Thymus (tissue), 11 donors: ENCODE measurements around the gene IQCK. TPM values are rescaled to one million over a fixed set of nuclear protein-coding genes. Genes with fewer than 3 reads are reported as not detected.

Source experiments
- DNase-seq, 9 donors: peaks; one replicate each; pipeline ENCODE4 v3.0.0-alpha.2; 2013; ENCODE audit warnings: low spot score in 9 of 9, low read depth in 6 of 9, missing footprints in 1 of 9
- H3K27ac ChIP-seq, 2 donors: one replicate each; pipeline ENCODE4 v1.5.1; 2013; ENCODE audit warnings: control low read depth in 1 of 2, low read depth in 1 of 2, low read length in 1 of 2, mild to moderate bottlenecking in 1 of 2, moderate library complexity in 1 of 2
- H3K27me3 ChIP-seq, 2 donors: one replicate each; pipeline ENCODE4 v1.5.1; 2013; ENCODE audit warnings: low read length in 1 of 2; ENCODE audit not compliant: control insufficient read depth in 2 of 2, insufficient read depth in 1 of 2
- H3K36me3 ChIP-seq, 2 donors: one replicate each; pipeline ENCODE4 v1.5.1; 2013; ENCODE audit warnings: low read length in 1 of 2, mild to moderate bottlenecking in 1 of 2, moderate library complexity in 1 of 2; ENCODE audit not compliant: control insufficient read depth in 2 of 2, insufficient read depth in 2 of 2
- H3K4me1 ChIP-seq, 2 donors: one replicate each; pipeline ENCODE4 v1.5.1; 2013; ENCODE audit warnings: low read length in 2 of 2; ENCODE audit not compliant: control insufficient read depth in 2 of 2, insufficient read depth in 2 of 2
- H3K4me3 ChIP-seq, 2 donors: one replicate each; pipeline ENCODE4 v1.5.1; 2013; ENCODE audit warnings: low read length in 2 of 2, control low read depth in 1 of 2, mild to moderate bottlenecking in 1 of 2
- H3K9me3 ChIP-seq, 2 donors: one replicate each; pipeline ENCODE4 v1.5.1; 2013; ENCODE audit warnings: low read length in 1 of 2, mild to moderate bottlenecking in 1 of 2; ENCODE audit not compliant: control insufficient read depth in 2 of 2, insufficient read depth in 1 of 2
- WGBS: extraction: QIAGEN DNeasy Blood & Tissue Kit; methylation state at CpG from one replicate; pipeline ENCODE4 v1.1.7; 2013; 5-methylcytosine and 5-hydroxymethylcytosine counted together
- polyA plus RNA-seq: library from polyadenylated mRNA; stranded (reverse); fragments of 200-250 nt; gene quantifications from one replicate; pipeline ENCODE4 v1.2.3, GENCODE V29; 2013
- total RNA-seq: library from RNA; stranded (reverse); fragments of 120-200 nt; gene quantifications from one replicate; pipeline ENCODE4 v1.2.4, GENCODE V29; 2013
- donor health status: healthy.

IQCK gene
- total and polyA plus RNA-seq, 2 donors, result 3.7 to 10.2 TPM

GRCh38 chr16:19853742-19854542 lies 135.9 kb downstream of the IQCK start:
- DNase-seq, result no peak
- no peak overlapping the region for H3K27ac ChIP-seq
- no peaks in the 10 kb centered on the region for H3K9me3 ChIP-seq
- 87% methylated on average over 7 of the region's 7 CpGs for WGBS
- no peaks in the 10 kb centered on the region for H3K4me1 ChIP-seq
- no peaks in the 10 kb centered on the region for H3K36me3 ChIP-seq
- no peak overlapping the region for H3K4me3 ChIP-seq
- no peaks in the 10 kb centered on the region for H3K27me3 ChIP-seq

GRCh38 chr16:19854543-19854876 lies 136.4 kb downstream of the IQCK start:
- H3K36me3 ChIP-seq, result no peaks in the 10 kb centered on the region
- no peaks in the 10 kb centered on the region for H3K9me3 ChIP-seq
- H3K27me3 ChIP-seq, result no peaks in the 10 kb centered on the region
- DNase-seq, result no peak
- WGBS, result 94% methylated on average over 6 of the region's 6 CpGs
- no peak overlapping the region for H3K27ac ChIP-seq
- H3K4me1 ChIP-seq, result no peaks in the 10 kb centered on the region
- no peak overlapping the region for H3K4me3 ChIP-seq

- Histone ChIP-seq H3K27me3 (no peaks in the 10 kb centered on the region), H3K36me3 (no peaks in the 10 kb centered on the region), H3K9me3 (no peaks in the 10 kb centered on the region), H3K4me3 (no peak overlapping the region), H3K27ac (no peak overlapping the region), H3K4me1 (no peaks in the 10 kb centered on the region)
- DNase-seq, result no peak
- WGBS, result 97% methylated on average over 10 of the region's 10 CpGs
Measured at GRCh38 chr16:19856120-19856519, 138.0 kb downstream of the IQCK start.

- no peaks in the 10 kb centered on the region for H3K36me3 ChIP-seq
- no peaks in the 10 kb centered on the region for H3K4me1 ChIP-seq
- H3K4me3 ChIP-seq, result no peak overlapping the region
- no peaks in the 10 kb centered on the region for H3K27me3 ChIP-seq
- H3K9me3 ChIP-seq, result no peaks in the 10 kb centered on the region
- DNase-seq, result no peak
- no peak overlapping the region for H3K27ac ChIP-seq
- 92% methylated on average over 16 of the region's 16 CpGs for WGBS
Measured at GRCh38 chr16:19857593-19858339, 139.7 kb downstream of the IQCK start.

GRCh38 chr16:19858340-19859018 lies 140.4 kb downstream of the IQCK start:
- DNase-seq, result no peak
- Histone ChIP-seq H3K4me3 (no peak overlapping the region), H3K4me1 (no peaks in the 10 kb centered on the region), H3K36me3 (no peaks in the 10 kb centered on the region), H3K9me3 (no peaks in the 10 kb centered on the region), H3K27ac (no peak overlapping the region), H3K27me3 (no peaks in the 10 kb centered on the region)
- 89% methylated on average over 22 of the region's 22 CpGs for WGBS

- no peak for DNase-seq
- Histone ChIP-seq H3K9me3 (no peaks in the 10 kb centered on the region), H3K36me3 (no peaks in the 10 kb centered on the region), H3K27ac (no peak overlapping the region), H3K4me1 (no peaks in the 10 kb centered on the region), H3K27me3 (no peaks in the 10 kb centered on the region), H3K4me3 (no peak overlapping the region)
- WGBS, result 96% methylated on average over 9 of the region's 9 CpGs
Measured at GRCh38 chr16:19859166-19859565, 141.1 kb downstream of the IQCK start.

GRCh38 chr16:19859603-19860002 lies 141.5 kb downstream of the IQCK start:
- H3K9me3 ChIP-seq, result no peaks in the 10 kb centered on the region
- H3K27me3 ChIP-seq, result no peaks in the 10 kb centered on the region
- H3K4me3 ChIP-seq, result no peak overlapping the region
- no peak overlapping the region for H3K27ac ChIP-seq
- DNase-seq, result no peak
- H3K36me3 ChIP-seq, result no peaks in the 10 kb centered on the region
- no peaks in the 10 kb centered on the region for H3K4me1 ChIP-seq
- WGBS, result 91% methylated on average over 4 of the region's 4 CpGs

- no peak overlapping the region for H3K4me3 ChIP-seq
- DNase-seq, result no peak
- no peaks in the 10 kb centered on the region for H3K9me3 ChIP-seq
- 93% methylated on average over 21 of the region's 21 CpGs for WGBS
- no peaks in the 10 kb centered on the region for H3K36me3 ChIP-seq
- H3K27ac ChIP-seq, result no peak overlapping the region
- no peaks in the 10 kb centered on the region for H3K27me3 ChIP-seq
- no peaks in the 10 kb centered on the region for H3K4me1 ChIP-seq
Measured at GRCh38 chr16:19860166-19861041, 142.3 kb downstream of the IQCK start.
